TTC549 (cell line): ENCODE results near the gene PDXDC1.
"Not testable (repeated sequence)": the region's sequence is repeated elsewhere in the genome, so short reads cannot be mapped to it uniquely, and the experiment has no call there.

Source experiments
- FAIRE-seq: peaks from 2 replicates; lab custom pipeline; 2012; peaks lifted over from hg19 to GRCh38; lab: Jason Lieb, UNC

PDXDC1 gene

GRCh38 chr16:15016951-15017580 lies 42.2 kb downstream of the PDXDC1 start:
- not testable (repeated sequence) for FAIRE-seq

GRCh38 chr16:15021429-15021828 lies 46.6 kb downstream of the PDXDC1 start:
- not testable (repeated sequence) for FAIRE-seq

GRCh38 chr16:15022194-15022593 lies 47.4 kb downstream of the PDXDC1 start:
- FAIRE-seq = peak; percentile 19

- FAIRE-seq = not testable (repeated sequence)
Measured at GRCh38 chr16:15023381-15024077, 48.7 kb downstream of the PDXDC1 start.

- not testable (repeated sequence) for FAIRE-seq
Measured at GRCh38 chr16:15024858-15025199, 50.0 kb downstream of the PDXDC1 start.

- not testable (repeated sequence) for FAIRE-seq
Measured at GRCh38 chr16:15025234-15025951, 50.6 kb downstream of the PDXDC1 start.

- FAIRE-seq = not testable (repeated sequence)
Measured at GRCh38 chr16:15027051-15027450, 52.2 kb downstream of the PDXDC1 start.

- FAIRE-seq = not testable (repeated sequence)
Measured at GRCh38 chr16:15027503-15028344, 52.9 kb downstream of the PDXDC1 start.

GRCh38 chr16:15028345-15028715 lies 53.5 kb downstream of the PDXDC1 start:
- not testable (repeated sequence) for FAIRE-seq

- not testable (repeated sequence) for FAIRE-seq
Measured at GRCh38 chr16:15028801-15029698, 54.2 kb downstream of the PDXDC1 start.

GRCh38 chr16:15029749-15030148 lies 54.9 kb downstream of the PDXDC1 start:
- FAIRE-seq = not testable (repeated sequence)

GRCh38 chr16:15031179-15031578 lies 56.4 kb downstream of the PDXDC1 start:
- FAIRE-seq = no peak

GRCh38 chr16:15031586-15031985 lies 56.8 kb downstream of the PDXDC1 start:
- FAIRE-seq = no peak

- no peak for FAIRE-seq
Measured at GRCh38 chr16:15032547-15033308, 57.9 kb downstream of the PDXDC1 start.

- FAIRE-seq = no peak
Measured at GRCh38 chr16:15033309-15033707, 58.5 kb downstream of the PDXDC1 start.

GRCh38 chr16:15034266-15035162 lies 59.7 kb downstream of the PDXDC1 start:
- FAIRE-seq = no peak

GRCh38 chr16:15035163-15035729 lies 60.4 kb downstream of the PDXDC1 start:
- FAIRE-seq = no peak

- no peak for FAIRE-seq
Measured at GRCh38 chr16:15037003-15037402, 62.2 kb downstream of the PDXDC1 start.

GRCh38 chr16:15037745-15038144 lies 62.9 kb downstream of the PDXDC1 start:
- FAIRE-seq = no peak
